ENCODE data around the gene STEAP3.
A peak's percentile ranks its signal among the peaks of the same experiment; 100 is the strongest.
"Not testable (repeated sequence)": the region's sequence is repeated elsewhere in the genome, so short reads cannot be mapped to it uniquely, and the experiment has no call there.

Gene STEAP3

DNA sequence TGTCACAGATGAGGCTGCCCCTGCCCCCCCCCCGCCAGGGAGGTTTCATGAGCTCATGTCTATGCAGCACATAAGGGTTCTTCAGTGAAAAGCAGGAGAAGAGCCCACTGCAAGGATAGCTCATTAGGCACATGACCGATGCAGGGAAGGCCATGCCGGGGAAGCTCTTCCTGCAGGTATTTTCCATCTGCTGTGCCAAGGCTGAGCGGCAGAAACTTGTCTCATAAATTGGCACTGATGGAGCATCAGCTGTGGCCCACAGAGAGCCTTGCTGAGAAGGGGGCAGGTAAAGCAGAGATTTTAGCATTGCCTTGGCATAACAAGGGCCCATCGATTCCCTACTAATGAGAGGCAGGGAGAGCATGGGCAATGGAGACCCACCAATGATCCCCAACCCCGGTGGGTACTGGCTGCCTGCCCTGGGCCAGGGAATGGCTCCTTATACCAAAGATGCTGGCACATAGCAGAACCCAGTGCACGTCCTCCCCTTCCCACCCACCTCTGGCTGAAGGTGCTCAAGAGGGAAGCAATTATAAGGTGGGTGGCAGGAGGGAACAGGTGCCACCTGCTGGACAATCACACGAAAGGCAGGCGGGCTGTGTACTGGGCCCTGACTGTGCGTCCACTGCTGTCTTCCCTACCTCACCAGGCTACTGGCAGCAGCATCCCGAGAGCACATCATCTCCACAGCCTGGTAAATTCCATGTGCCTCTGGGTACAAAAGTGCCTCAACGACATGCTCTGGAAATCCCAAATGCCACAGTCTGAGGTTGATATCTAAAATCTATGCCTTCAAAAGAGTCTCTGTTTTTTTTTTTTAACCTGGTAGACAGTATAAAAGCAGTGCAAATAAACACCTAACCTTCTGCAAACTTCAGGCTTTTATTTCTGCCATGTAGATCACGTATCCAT lies 41.4 kb downstream of the STEAP3 start:
- no peak for DNase-seq (ENCODE audit: low spot score)

GRCh38 chr2:119265693-119266066 lies 42.0 kb downstream of the STEAP3 start:
- no peak for DNase-seq (ENCODE audit: low spot score)

DNA sequence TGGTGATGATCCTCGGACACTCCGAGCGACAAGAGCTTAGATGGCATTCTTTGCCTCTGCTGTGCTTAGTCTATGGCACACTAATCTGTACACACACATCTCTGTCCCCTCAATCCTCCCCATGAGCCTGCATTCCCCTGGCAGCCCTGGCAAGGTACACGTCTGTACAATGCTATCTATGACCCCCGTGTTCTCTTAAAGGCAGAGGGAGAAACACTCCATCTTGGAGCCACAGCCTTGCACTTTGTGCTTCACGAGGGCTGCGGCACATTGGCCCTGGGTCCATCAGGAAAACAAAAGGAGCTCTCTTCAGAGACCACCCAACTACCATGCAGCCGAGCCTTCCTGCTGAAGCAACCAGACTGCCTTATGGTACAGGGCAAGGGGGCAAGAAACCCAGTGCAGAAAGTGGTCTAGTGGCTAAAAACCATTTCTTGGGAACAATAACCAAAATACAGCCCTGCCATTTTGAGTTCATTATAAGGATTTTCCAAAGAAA lies 42.5 kb downstream of the STEAP3 start:
- no peak for DNase-seq (ENCODE audit: low spot score)

DNA sequence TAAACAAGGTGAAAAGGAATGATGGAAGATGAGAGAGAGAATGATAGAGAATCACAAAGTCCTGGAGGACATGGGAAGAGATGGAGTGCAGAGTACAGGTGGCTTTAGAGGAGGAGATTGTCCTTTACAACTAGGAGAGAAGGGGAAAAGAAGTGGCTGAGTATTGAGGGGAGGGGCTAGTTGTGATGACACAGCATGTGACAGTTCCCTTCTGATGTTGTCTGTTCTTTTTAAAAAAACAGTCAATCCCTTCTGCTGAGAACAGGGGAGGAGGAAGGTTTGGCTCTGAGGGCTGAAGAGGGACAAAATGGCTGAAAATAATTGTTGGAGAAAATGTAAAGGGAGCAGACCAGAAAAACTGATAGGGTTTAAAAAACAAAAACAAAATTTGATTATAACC lies 44.0 kb downstream of the STEAP3 start:
- no peak for DNase-seq (ENCODE audit: low spot score)

- DNase-seq (ENCODE audit: low spot score), result no peak
These were observed 53.2 kb downstream of the STEAP3 start for GRCh38 chr2:119276864-119277263.

DNA sequence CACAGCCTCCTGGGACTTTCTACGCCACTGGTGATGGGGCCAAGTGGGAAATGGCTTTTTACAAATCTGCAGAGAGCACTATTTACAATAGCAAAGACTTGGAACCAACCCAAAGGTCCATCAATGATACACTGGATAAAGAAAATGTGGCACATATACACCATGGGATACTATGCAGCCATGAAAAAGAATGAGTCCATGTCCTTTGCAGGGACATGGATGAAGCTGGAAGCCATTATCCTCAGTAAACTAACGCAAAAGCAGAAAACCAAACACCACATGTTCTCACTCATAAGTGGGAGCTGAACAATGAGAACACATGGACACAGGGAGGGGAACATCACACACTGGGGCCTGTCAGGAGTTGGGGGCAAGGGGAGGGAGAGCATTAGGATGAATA lies 54.8 kb downstream of the STEAP3 start:
- DNase-seq (ENCODE audit: low spot score), result not testable (repeated sequence)

DNA sequence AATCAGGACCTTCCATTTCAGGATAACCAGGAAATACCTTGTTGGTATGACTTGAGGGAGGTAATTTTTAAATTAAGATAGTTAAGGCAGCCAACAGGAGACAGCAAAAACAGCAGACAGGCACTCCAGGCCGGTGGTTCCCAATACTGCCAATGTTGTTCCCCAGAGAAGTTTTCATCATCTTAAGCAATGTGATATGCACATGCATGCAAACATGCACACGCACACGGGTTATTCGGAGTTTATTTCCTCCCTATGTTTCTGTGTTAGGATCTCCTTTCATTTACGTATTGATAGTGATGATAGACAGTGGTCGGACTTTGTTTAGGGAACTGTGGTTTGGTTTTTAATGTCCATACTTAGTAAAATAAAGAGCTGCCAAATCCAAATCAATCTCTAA lies 55.3 kb downstream of the STEAP3 start:
- DNase-seq (ENCODE audit: low spot score), result no peak

GRCh38 chr2:119279666-119280065 lies 56.0 kb downstream of the STEAP3 start:
- DNase-seq (ENCODE audit: low spot score), result no peak

DNA sequence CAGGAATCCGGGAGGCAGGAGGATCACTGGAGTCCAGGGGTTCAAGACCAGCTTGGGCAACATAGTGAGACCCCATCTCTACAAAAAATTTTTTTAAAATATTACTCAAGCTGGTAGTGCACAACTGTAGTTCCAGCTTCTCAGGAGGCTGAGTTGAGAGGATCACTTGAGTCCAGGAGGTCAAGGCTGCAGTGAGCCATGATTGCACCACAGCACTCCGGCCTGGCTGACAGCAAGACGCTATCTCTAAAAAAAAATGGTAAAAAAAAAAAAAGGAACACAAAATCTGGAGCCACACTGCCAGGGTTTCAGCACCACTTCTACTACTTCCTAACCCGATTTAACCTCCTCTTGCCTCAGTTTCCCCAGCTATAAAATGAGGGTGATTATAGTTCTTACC lies 57.0 kb downstream of the STEAP3 start:
- no peak for DNase-seq (ENCODE audit: low spot score)

- no peak for DNase-seq (ENCODE audit: low spot score)
These were observed 58.7 kb downstream of the STEAP3 start for GRCh38 chr2:119282146-119282995.

DNA sequence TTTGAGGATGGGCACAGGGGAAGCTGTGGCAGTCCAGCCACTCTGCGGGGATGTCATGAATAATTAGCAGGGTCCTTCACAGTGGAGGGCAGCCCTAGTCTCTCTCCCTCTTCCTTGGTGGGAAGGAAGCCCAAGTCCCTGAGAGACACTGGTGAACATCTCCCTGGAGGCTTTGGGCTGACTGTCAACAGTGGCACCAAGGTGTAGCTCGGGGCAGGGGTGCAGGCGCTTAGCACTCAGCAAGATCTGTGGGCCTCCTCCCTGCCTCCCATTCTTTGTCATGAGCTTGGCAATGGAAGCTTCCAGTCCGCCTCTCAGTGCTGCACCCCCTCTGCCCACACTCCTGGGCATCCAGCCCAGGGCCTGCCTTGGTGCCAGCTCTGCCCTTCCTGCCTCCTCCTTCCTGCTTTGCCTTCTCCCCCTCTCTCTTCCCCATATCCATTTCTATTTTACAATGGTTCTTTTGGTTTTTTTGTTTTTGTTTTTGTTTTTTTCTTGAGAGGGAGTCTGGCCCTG lies 59.4 kb downstream of the STEAP3 start:
- DNase-seq (ENCODE audit: low spot score), result peak; percentile 90

DNA sequence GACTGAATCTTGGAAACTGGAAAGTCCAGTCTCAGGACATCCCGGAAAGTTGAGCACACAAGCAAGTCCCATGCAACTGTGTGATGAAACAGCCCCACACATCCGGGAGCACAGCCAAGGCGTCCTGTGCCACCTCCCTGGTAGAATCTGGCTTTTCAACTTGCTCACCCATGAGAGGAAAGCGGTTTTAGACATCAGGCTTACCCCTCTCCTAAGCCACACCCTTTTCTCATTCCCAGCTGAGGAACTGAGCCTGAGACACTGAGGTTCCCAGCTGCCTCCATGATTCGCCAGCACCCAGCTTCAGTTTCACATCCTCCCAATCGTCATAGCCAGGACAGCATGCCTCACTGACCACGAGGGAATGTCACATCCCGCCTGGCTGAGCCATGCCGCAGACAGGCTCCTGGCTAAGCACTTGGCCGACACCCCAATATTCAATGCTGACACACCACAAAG lies 60.3 kb downstream of the STEAP3 start:
- DNase-seq (ENCODE audit: low spot score), result peak; percentile 77

DNA sequence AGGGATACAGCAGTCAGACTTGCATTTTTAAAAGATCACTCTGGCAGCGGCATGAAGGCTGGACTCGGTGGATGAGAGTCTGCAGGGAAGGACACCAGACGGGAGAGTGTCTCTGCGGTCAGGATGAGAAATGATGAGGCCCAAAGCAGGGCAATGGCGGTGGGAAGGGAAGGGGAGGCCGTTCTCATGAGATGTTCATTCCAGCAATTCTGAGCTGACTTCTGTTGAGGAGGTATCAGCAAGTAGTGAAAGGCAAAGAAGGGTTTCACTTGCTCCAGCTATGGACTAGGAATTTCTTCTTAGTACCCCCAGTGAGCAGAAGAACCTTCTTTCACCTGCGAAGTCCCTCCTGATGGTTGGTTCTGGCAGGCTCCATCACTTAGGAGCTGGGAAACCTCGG lies 63.0 kb downstream of the STEAP3 start:
- no peak for DNase-seq (ENCODE audit: low spot score)

DNA sequence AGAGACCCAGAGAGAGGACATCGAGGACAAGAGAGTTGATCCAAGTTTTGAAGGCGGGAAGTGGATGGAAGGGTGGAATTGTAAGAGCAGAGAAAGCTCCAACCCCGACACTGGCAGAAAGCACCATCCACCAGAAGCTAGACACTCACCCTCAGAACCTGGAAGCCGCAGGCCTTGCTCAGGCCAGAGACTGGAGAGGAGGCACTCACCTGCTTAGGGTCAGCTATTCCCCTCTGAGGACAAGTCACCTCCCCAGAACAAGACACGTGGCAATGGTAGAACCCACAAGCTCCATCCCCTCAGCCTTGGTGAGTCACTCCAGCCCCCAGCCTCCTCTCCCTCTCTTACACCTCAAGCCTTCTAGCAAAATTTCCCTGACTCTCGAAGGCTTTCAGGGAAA lies 64.9 kb downstream of the STEAP3 start:
- DNase-seq (ENCODE audit: low spot score), result no peak

DNA sequence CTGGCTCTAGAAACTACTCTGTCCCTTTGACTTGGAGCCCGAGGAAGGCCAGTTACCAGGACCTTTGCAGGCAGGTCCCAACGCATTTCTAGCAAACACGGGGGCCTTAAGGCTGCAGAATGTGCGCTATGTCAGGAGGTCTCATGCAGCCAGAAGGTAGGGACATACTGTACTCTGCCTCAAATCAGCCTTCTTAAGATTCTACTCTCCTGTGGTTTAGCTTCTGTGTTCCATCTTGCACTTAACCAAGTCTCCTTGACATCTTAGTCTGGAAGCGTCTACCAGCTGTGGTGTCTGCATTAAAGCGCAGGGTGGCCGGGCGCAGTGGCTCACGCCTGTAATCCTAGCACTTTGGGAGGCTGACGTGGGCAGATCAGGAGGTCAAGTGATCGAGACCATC lies 65.5 kb downstream of the STEAP3 start:
- no peak for DNase-seq (ENCODE audit: low spot score)

GRCh38 chr2:119289642-119290041 lies 66.0 kb downstream of the STEAP3 start:
- no peak for DNase-seq (ENCODE audit: low spot score)

DNA sequence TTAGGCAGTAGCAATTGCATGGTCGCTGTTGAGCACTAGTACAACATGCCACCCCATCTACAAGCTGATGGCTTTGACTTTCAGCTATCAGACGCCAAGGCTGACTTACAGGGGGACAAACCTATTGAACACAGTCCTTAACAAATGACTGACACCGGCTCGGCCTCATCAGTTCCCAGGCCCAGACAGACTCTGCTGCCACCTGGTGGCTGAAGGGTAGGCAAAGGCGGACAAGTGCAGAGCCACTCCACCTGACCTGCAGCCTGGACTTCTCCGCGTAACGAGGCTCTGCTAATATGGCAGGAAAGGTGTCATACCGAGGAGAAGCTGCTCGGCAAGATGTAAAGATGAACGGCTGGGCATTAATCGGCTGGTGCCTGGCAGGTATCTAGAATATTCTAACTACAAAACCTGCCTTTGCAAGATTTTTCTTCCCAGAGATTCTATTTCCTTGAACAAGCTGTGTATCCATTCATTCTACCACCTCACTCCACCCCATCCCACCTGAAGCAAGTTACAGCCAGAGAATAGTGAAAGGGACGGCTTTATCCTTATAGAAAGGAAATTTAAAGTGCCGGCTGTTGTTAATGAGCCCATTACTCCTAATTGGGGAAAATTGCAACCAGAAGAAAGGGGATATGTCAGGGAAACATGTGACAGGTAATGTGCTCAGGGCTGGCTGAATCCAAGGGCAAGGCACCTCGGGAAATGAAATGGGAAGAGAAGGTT lies 67.4 kb downstream of the STEAP3 start:
- DNase-seq (ENCODE audit: low spot score), result peak; percentile 70

GRCh38 chr2:119291588-119292167 lies 68.0 kb downstream of the STEAP3 start:
- no peak for DNase-seq (ENCODE audit: low spot score)

DNA sequence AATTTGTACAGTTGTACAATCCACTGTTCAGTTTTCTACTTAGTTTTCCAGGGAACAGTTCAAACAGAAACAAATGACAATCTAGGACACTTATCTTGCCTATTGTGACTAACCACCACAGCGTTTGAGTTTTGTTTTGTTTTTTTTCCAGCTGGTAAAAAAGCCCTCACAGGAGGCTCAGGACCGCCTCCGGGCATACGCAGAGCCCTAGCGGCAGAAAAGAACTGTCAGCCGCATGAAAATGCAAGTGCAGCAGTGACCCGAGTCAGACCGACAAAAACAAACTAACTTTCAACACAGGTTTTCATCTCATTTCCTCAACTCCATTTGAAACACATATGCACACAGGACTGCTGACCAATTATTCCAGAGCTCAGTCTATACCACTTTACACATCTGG lies 68.6 kb downstream of the STEAP3 start:
- DNase-seq (ENCODE audit: low spot score), result no peak

- no peak for DNase-seq (ENCODE audit: low spot score)
These were observed 69.6 kb downstream of the STEAP3 start for GRCh38 chr2:119293254-119293653.

GRCh38 chr2:119293900-119294299 lies 70.3 kb downstream of the STEAP3 start:
- DNase-seq (ENCODE audit: low spot score), result no peak

DNA sequence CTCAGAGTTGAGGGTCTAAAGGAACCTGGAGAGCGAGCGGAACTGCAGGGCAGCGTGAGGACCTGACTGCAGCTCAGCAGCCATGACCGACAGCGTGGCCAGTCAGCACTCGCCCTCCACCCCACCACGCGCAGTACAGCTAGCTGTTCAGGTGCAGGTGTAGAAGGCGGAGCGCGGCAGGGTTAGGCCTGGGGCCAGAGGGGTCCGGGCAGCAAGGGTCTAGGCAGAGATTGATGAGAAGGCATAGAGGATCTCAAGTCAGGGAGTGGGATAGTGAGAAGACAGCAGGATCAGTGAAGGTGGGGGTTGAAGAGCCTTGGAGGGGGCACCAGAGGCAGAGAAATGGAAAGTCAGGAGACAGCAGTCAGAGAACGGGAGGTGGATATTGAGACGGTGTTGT lies 71.0 kb downstream of the STEAP3 start:
- no peak for DNase-seq (ENCODE audit: low spot score)
